HCEC 1CT (cell line): ENCODE data around the gene PTPRE.
"Not testable (repeated sequence)": the region's sequence is repeated elsewhere in the genome, so short reads cannot be mapped to it uniquely, and the experiment has no call there.

ENCODE experiments used
- DNase-seq: peaks from one replicate; pipeline ENCODE4 v3.0.0-alpha.2; 2017

The PTPRE gene

GRCh38 chr10:127986531-127987466, 79.9 kb downstream of the PTPRE start:
- no peak for DNase-seq

GRCh38 chr10:127987467-127988380, 80.8 kb downstream of the PTPRE start:
- DNase-seq: no peak

- DNase-seq: no peak
Observed at GRCh38 chr10:127989481-127990012, 82.6 kb downstream of the PTPRE start.

GRCh38 chr10:127990132-127990788, 83.4 kb downstream of the PTPRE start:
- DNase-seq: not testable (repeated sequence)

GRCh38 chr10:127990846-127991542, 84.1 kb downstream of the PTPRE start:
- DNase-seq: no peak

- DNase-seq: no peak
Observed at GRCh38 chr10:127991543-127992255, 84.8 kb downstream of the PTPRE start.

- DNase-seq: no peak
Observed at GRCh38 chr10:127992376-127992775, 85.5 kb downstream of the PTPRE start.

GRCh38 chr10:127993056-127993690, 86.3 kb downstream of the PTPRE start:
- no peak for DNase-seq

- no peak for DNase-seq
Observed at GRCh38 chr10:127995939-127996338, 89.0 kb downstream of the PTPRE start.

GRCh38 chr10:127996586-127996985, 89.7 kb downstream of the PTPRE start:
- DNase-seq: no peak

GRCh38 chr10:127997271-127997670, 90.4 kb downstream of the PTPRE start:
- DNase-seq: no peak

- no peak for DNase-seq
Observed at GRCh38 chr10:127997937-127998336, 91.0 kb downstream of the PTPRE start.

GRCh38 chr10:127998501-127999144, 91.7 kb downstream of the PTPRE start:
- DNase-seq: no peak

- no peak for DNase-seq
Observed at GRCh38 chr10:127999297-128000129, 92.6 kb downstream of the PTPRE start.

GRCh38 chr10:128000471-128001362, 93.8 kb downstream of the PTPRE start:
- DNase-seq: no peak

GRCh38 chr10:128001363-128001745, 94.5 kb downstream of the PTPRE start:
- no peak for DNase-seq

- no peak for DNase-seq
Observed at GRCh38 chr10:128001849-128002248, 94.9 kb downstream of the PTPRE start.

GRCh38 chr10:128003521-128003920, 96.6 kb downstream of the PTPRE start:
- no peak for DNase-seq
